H9 (cell line): ENCODE measurements around the gene ZNF451. TPM values are rescaled to one million over a fixed set of nuclear protein-coding genes. Genes with fewer than 3 reads are reported as not detected.

ENCODE experiments used
- DNase-seq: peaks from one replicate; pipeline ENCODE4 v3.0.0-alpha.2; 2017
- H2AFZ ChIP-seq: one replicate; pipeline ENCODE4 v1.6.1; 2013; ENCODE audit warnings: mild to moderate bottlenecking, low read length, control low read depth, moderate library complexity
- H2AK5ac ChIP-seq: 2 replicates; pipeline ENCODE4 v1.6.1; 2013; ENCODE audit warnings: low read length, control low read depth, mixed read lengths; ENCODE audit not compliant: insufficient read length
- H2BK120ac ChIP-seq: one replicate; pipeline ENCODE4 v1.6.1; 2013; ENCODE audit warnings: low read depth, mild to moderate bottlenecking, low read length, control low read depth, inconsistent platforms; ENCODE audit not compliant: poor library complexity, severe bottlenecking
- H2BK12ac ChIP-seq: 2 replicates; pipeline ENCODE4 v1.6.1; 2013; ENCODE audit warnings: low read length, control low read depth, mixed read lengths, low read depth; ENCODE audit not compliant: insufficient read length
- H2BK15ac ChIP-seq: 2 replicates; pipeline ENCODE4 v1.6.1; 2013; ENCODE audit warnings: low read depth, low read length, control low read depth
- H2BK20ac ChIP-seq: one replicate; pipeline ENCODE4 v1.6.1; 2013; ENCODE audit warnings: low read depth, mild to moderate bottlenecking, low read length, control low read depth, inconsistent platforms; ENCODE audit not compliant: poor library complexity, severe bottlenecking
- H2BK5ac ChIP-seq: 2 replicates; pipeline ENCODE4 v1.6.1; 2013; ENCODE audit warnings: low read length, control low read depth, mixed read lengths; ENCODE audit not compliant: insufficient read length
- H3K14ac ChIP-seq: 2 replicates; pipeline ENCODE4 v1.6.1; 2013; ENCODE audit warnings: low read length, control low read depth; ENCODE audit not compliant: insufficient read depth
- H3K18ac ChIP-seq: 2 replicates; pipeline ENCODE4 v1.6.1; 2013; ENCODE audit warnings: low read depth, mild to moderate bottlenecking, mixed read lengths, low read length, control low read depth; ENCODE audit not compliant: insufficient read length
- H3K23ac ChIP-seq: 2 replicates; pipeline ENCODE4 v1.6.1; 2013; ENCODE audit warnings: low read length, control low read depth, mixed read lengths, low read depth; ENCODE audit not compliant: insufficient read length
- H3K23me2 ChIP-seq: 2 replicates; pipeline ENCODE4 v1.6.1; 2013; ENCODE audit warnings: low read depth, mild to moderate bottlenecking, mixed read lengths, low read length, control low read depth; ENCODE audit not compliant: insufficient read length, poor library complexity, severe bottlenecking
- H3K27ac ChIP-seq: 2 replicates; pipeline ENCODE4 v1.5.1; 2013; ENCODE audit warnings: low read length, control low read depth, mixed read lengths, low read depth; ENCODE audit not compliant: insufficient read length
- H3K27me3 ChIP-seq: 2 replicates; pipeline ENCODE4 v1.6.1; 2013; ENCODE audit warnings: low read length, control low read depth, inconsistent platforms; ENCODE audit not compliant: insufficient read depth
- H3K4ac ChIP-seq: 2 replicates; pipeline ENCODE4 v1.6.1; 2013; ENCODE audit warnings: low read depth, mild to moderate bottlenecking, control low read depth, inconsistent platforms, low read length, moderate library complexity
- H3K4me1 ChIP-seq: 2 replicates; pipeline ENCODE4 v1.6.1; 2013; ENCODE audit warnings: low read length, control low read depth, inconsistent platforms; ENCODE audit not compliant: insufficient read depth
- H3K4me2 ChIP-seq: 2 replicates; pipeline ENCODE4 v1.6.1; 2013; ENCODE audit warnings: low read length, control low read depth, mixed read lengths; ENCODE audit not compliant: insufficient read length, insufficient read depth
- H3K56ac ChIP-seq: 2 replicates; pipeline ENCODE4 v1.6.1; 2013; ENCODE audit warnings: low read depth, mild to moderate bottlenecking, mixed read lengths, low read length, control low read depth; ENCODE audit not compliant: insufficient read length
- H3K79me1 ChIP-seq: 2 replicates; pipeline ENCODE4 v1.6.1; 2013; ENCODE audit warnings: low read depth, mild to moderate bottlenecking, moderate library complexity, low read length, control low read depth, inconsistent platforms; ENCODE audit not compliant: insufficient read depth, poor library complexity, severe bottlenecking
- H3K79me2 ChIP-seq: 2 replicates; pipeline ENCODE4 v1.6.1; 2013; ENCODE audit warnings: low read length, control low read depth, inconsistent platforms; ENCODE audit not compliant: insufficient read depth
- H3K9ac ChIP-seq: 2 replicates; pipeline ENCODE4 v1.6.1; 2013; ENCODE audit warnings: low read length, control low read depth, mixed read lengths; ENCODE audit not compliant: insufficient read length; ENCODE audit errors: extremely low read depth
- H3K9me3 ChIP-seq: one replicate; pipeline ENCODE4 v1.6.1; 2013; ENCODE audit warnings: low read depth, low read length, inconsistent platforms; ENCODE audit not compliant: control insufficient read depth
- H3T11ph ChIP-seq: one replicate; pipeline ENCODE4 v1.6.1; 2013; ENCODE audit warnings: mild to moderate bottlenecking, low read length, control low read depth, inconsistent platforms
- H4K20me1 ChIP-seq: one replicate; pipeline ENCODE4 v1.6.1; 2013; ENCODE audit not compliant: control insufficient read depth, insufficient read length, insufficient read depth
- H4K5ac ChIP-seq: 2 replicates; pipeline ENCODE4 v1.6.1; 2013; ENCODE audit warnings: low read depth, mild to moderate bottlenecking, mixed read lengths, low read length, control low read depth; ENCODE audit not compliant: insufficient read length
- H4K8ac ChIP-seq: replicated peaks from 2 replicates; pipeline ENCODE4 v1.6.1; 2013; ENCODE audit warnings: low read length, control low read depth, mixed read lengths, low read depth; ENCODE audit not compliant: insufficient read length
- H4K91ac ChIP-seq: 2 replicates; pipeline ENCODE4 v1.6.1; 2013; ENCODE audit warnings: low read depth, mild to moderate bottlenecking, moderate library complexity, mixed read lengths, low read length, control low read depth; ENCODE audit not compliant: insufficient read length
- H3K27ac Mint-ChIP-seq, 3 experiments: 2 replicates in 2 of 3; 3 replicates in 1 of 3; pipeline ENCODE4 v1.8.0; 2020 to 2021; ENCODE audit warnings: mixed read lengths in 3 of 3, mild to moderate bottlenecking in 1 of 3, moderate library complexity in 1 of 3
- H3K27me3 Mint-ChIP-seq: 2 replicates; pipeline ENCODE4 v1.8.0; 2021; ENCODE audit warnings: low read depth, mild to moderate bottlenecking, moderate library complexity, mixed read lengths
- H3K36me3 Mint-ChIP-seq, 3 experiments: 2 replicates in 2 of 3; 3 replicates in 1 of 3; pipeline ENCODE4 v1.8.0; 2020 to 2021; ENCODE audit warnings: low read depth in 3 of 3, mixed read lengths in 3 of 3; ENCODE audit not compliant: insufficient read depth in 1 of 3
- H3K4me1 Mint-ChIP-seq, 2 experiments: 2 replicates each; pipeline ENCODE4 v1.8.0; 2020; ENCODE audit warnings: mixed read lengths in 2 of 2
- H3K4me3 Mint-ChIP-seq, 2 experiments: 2 replicates in 1 of 2; 3 replicates in 1 of 2; pipeline ENCODE4 v1.8.0; 2020 to 2021; ENCODE audit warnings: mild to moderate bottlenecking in 2 of 2, mixed read lengths in 2 of 2, moderate library complexity in 1 of 2
- H3K9me3 Mint-ChIP-seq, 2 experiments: 2 replicates in 1 of 2; 3 replicates in 1 of 2; pipeline ENCODE4 v1.8.0; 2020; ENCODE audit warnings: mild to moderate bottlenecking in 2 of 2, mixed read lengths in 2 of 2, moderate library complexity in 1 of 2
- CTCF ChIP-seq: fragments of 200-600 bp; sonication (generic); conservative IDR thresholded peaks from 3 replicates; pipeline ENCODE4 v1.8.0; 2021; ENCODE audit warnings: antibody characterized with exemption, mild to moderate bottlenecking
- WGBS: extraction: QIAGEN DNeasy Blood & Tissue Kit; methylation state at CpG from one replicate; pipeline ENCODE4 v1.1.7; 2013; ENCODE audit warnings: missing lambda C conversion rate, low lambda C conversion rate, mixed read lengths; ENCODE audit not compliant: insufficient read length; ENCODE audit errors: extremely low coverage; 5-methylcytosine and 5-hydroxymethylcytosine counted together
- total RNA-seq: library from RNA; stranded (reverse); gene quantifications from 2 replicates; pipeline ENCODE4 v1.2.1, GENCODE V29; 2021

Gene ZNF451
- total RNA-seq, 1 experiment from 2014 or later, result 71.2 TPM

- Histone ChIP-seq H4K20me1 (no peaks in the 10 kb centered on the region), H3K79me2 (no peaks in the 10 kb centered on the region; the same call in 1 of the 2 replicates), H2AFZ (no peak overlapping the region), H3K27ac (no peak overlapping the region), H3K9me3 (no peaks in the 10 kb centered on the region), H2BK15ac (no peak overlapping the region), H3K23me2 (no peaks in the 10 kb centered on the region), H4K5ac (no peak overlapping the region), H3K14ac (no peak overlapping the region), H3K4me2 (no peak overlapping the region), H2BK120ac (no peak overlapping the region), H4K8ac (no peak overlapping the region), H3K56ac (no peak overlapping the region), H2BK20ac (no peak overlapping the region), H3K4ac (no peak overlapping the region), H3K27me3 (no peaks in the 10 kb centered on the region), H2BK5ac (no peak overlapping the region), H4K91ac (no peak overlapping the region), H3K79me1 (no peaks in the 10 kb centered on the region), H2BK12ac (no peak overlapping the region), H3K9ac (no peak overlapping the region), H3T11ph (no peak overlapping the region), H2AK5ac (no peak overlapping the region), H3K4me1 (no peaks in the 10 kb centered on the region), H3K18ac (no peak overlapping the region), H3K23ac (no peak overlapping the region)
- Mint-ChIP-seq H3K4me1 (no peaks in the 10 kb centered on the region), H3K4me3 (no peak overlapping the region), H3K27ac (no peak overlapping the region), H3K27me3 (no peaks in the 10 kb centered on the region), H3K9me3 (no peaks in the 10 kb centered on the region), H3K36me3 (peaks cover 0 to 25% (median 23%) of the 10 kb centered on the region in 3 experiments; a peak in 4 of 7 replicates)
- no peak for DNase-seq
- no CpG with 5 or more reads among the region's 1 CpG for WGBS
- no peak for TF ChIP-seq CTCF
Measured at GRCh38 chr6:57135885-57136284, 45.9 kb downstream of the ZNF451 start.
